ENCODE measurements around the gene RILPL2.

Gene RILPL2

GRCh38 chr12:123398177-123398549 lies 38.3 kb downstream of the RILPL2 start:
- TF ChIP-seq MAX (IDR thresholded peaks at IDR 0.05) (no peak), FOXM1 (IDR thresholded peaks at IDR 0.05; ENCODE audit: borderline replicate concordance, low read depth) (no peak), REST (IDR thresholded peaks at IDR 0.05; ENCODE audit: low read depth) (no peak), CREB1 (IDR thresholded peaks at IDR 0.05; ENCODE audit: low read depth) (no peak), TCF12 (IDR thresholded peaks at IDR 0.05; ENCODE audit: low read depth) (no peak), TEAD4 (IDR thresholded peaks at IDR 0.05) (no peak), YY1 (IDR thresholded peaks at IDR 0.05; ENCODE audit: low read depth) (no peak), NFIC (IDR thresholded peaks at IDR 0.05) (no peak), CEBPB (IDR thresholded peaks at IDR 0.05) (no peak), EGR1 (IDR thresholded peaks at IDR 0.05) (no peak), TAF1 (IDR thresholded peaks at IDR 0.05; ENCODE audit: low read depth) (no peak), RAD21 (IDR thresholded peaks at IDR 0.05; ENCODE audit: low read depth) (no peak), EP300 (IDR thresholded peaks at IDR 0.05; ENCODE audit: borderline replicate concordance) (no peak), ZBTB7A (IDR thresholded peaks at IDR 0.05; ENCODE audit: low read depth) (no peak)
- TF ChIP-seq, protein P1, sequence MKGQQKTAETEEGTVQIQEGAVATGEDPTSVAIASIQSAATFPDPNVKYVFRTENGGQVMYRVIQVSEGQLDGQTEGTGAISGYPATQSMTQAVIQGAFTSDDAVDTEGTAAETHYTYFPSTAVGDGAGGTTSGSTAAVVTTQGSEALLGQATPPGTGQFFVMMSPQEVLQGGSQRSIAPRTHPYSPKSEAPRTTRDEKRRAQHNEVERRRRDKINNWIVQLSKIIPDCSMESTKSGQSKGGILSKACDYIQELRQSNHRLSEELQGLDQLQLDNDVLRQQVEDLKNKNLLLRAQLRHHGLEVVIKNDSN (IDR thresholded peaks at IDR 0.05) = no peak

GRCh38 chr12:123397400-123397799 lies 39.1 kb downstream of the RILPL2 start:
- TF ChIP-seq CREB1 (IDR thresholded peaks at IDR 0.05; ENCODE audit: low read depth) (no peak), TAF1 (IDR thresholded peaks at IDR 0.05; ENCODE audit: low read depth) (no peak), FOXM1 (IDR thresholded peaks at IDR 0.05; ENCODE audit: borderline replicate concordance, low read depth) (no peak), EGR1 (IDR thresholded peaks at IDR 0.05) (no peak), CEBPB (IDR thresholded peaks at IDR 0.05) (no peak), TEAD4 (IDR thresholded peaks at IDR 0.05) (no peak), RAD21 (IDR thresholded peaks at IDR 0.05; ENCODE audit: low read depth) (no peak), MAX (IDR thresholded peaks at IDR 0.05) (no peak), TCF12 (IDR thresholded peaks at IDR 0.05; ENCODE audit: low read depth) (no peak)

DNA sequence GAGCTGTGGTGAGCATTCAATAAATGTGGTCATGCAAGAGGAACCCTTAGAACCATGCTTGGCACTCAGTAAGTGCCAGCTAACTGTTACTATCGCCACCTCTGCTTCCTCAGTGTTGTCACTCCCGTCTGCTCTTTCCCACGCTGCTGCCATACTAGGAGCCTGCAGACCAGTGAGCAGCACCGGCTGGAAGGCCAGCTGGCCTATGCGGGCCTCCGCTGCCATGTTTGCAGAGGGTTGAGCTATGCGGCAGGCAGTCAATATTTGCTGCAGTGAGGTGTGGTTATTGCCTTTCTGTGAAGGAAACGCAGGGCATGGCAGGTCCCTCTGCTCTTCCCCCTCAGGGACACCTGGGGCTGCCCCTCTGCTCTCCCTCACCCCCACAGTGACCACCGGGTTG lies 39.5 kb downstream of the RILPL2 start:
- no peak for TF ChIP-seq CREB1 (IDR thresholded peaks at IDR 0.05; ENCODE audit: low read depth)
- TF ChIP-seq RAD21 (IDR thresholded peaks at IDR 0.05; ENCODE audit: low read depth) = no peak
- TF ChIP-seq YY1 (IDR thresholded peaks at IDR 0.05; ENCODE audit: low read depth) = no peak
- TF ChIP-seq EP300 (IDR thresholded peaks at IDR 0.05; ENCODE audit: borderline replicate concordance) = no peak
- no peak for TF ChIP-seq ZBTB7A (IDR thresholded peaks at IDR 0.05; ENCODE audit: low read depth)
- no peak for TF ChIP-seq TCF12 (IDR thresholded peaks at IDR 0.05; ENCODE audit: low read depth)
- TF ChIP-seq REST (IDR thresholded peaks at IDR 0.05; ENCODE audit: low read depth) = no peak
- TF ChIP-seq EGR1 (IDR thresholded peaks at IDR 0.05) = no peak
- TF ChIP-seq TEAD4 (IDR thresholded peaks at IDR 0.05) = no peak
- TF ChIP-seq CEBPB (IDR thresholded peaks at IDR 0.05) = no peak
- no peak for TF ChIP-seq FOXM1 (IDR thresholded peaks at IDR 0.05; ENCODE audit: borderline replicate concordance, low read depth)
- TF ChIP-seq TAF1 (IDR thresholded peaks at IDR 0.05; ENCODE audit: low read depth) = no peak
- TF ChIP-seq MAX (IDR thresholded peaks at IDR 0.05) = no peak
- no peak for TF ChIP-seq NFIC (IDR thresholded peaks at IDR 0.05)
- TF ChIP-seq, protein P1 (IDR thresholded peaks at IDR 0.05) = no peak

GRCh38 chr12:123396543-123396942 lies 39.9 kb downstream of the RILPL2 start:
- no peak for TF ChIP-seq YY1 (IDR thresholded peaks at IDR 0.05; ENCODE audit: low read depth)
- no peak for TF ChIP-seq TEAD4 (IDR thresholded peaks at IDR 0.05)
- TF ChIP-seq ZBTB7A (IDR thresholded peaks at IDR 0.05; ENCODE audit: low read depth) = no peak
- no peak for TF ChIP-seq TCF12 (IDR thresholded peaks at IDR 0.05; ENCODE audit: low read depth)
- TF ChIP-seq EGR1 (IDR thresholded peaks at IDR 0.05) = no peak
- no peak for TF ChIP-seq NFIC (IDR thresholded peaks at IDR 0.05)
- no peak for TF ChIP-seq MAX (IDR thresholded peaks at IDR 0.05)

DNA sequence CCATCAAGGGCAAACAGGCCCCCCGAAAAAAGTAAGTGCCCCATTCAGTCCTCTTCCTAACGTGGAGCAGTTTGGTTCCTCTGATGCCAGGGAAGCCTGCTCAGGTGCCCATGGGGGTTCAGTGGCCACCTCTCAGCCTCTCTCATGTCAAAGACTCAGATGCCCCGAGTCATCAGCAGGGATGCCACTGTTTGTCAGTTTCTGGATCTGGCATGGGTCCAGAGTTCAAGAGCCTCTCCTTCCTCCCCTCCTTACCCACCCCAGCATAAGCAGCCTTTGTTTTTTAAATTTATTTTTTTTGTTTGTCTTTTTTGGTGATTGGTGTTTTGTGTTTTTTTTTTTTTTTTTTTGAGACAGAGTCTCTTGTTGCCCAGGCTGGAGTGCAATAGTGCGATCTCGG lies 41.2 kb downstream of the RILPL2 start:
- TF ChIP-seq EGR1 (IDR thresholded peaks at IDR 0.05) (no peak), FOXM1 (IDR thresholded peaks at IDR 0.05; ENCODE audit: borderline replicate concordance, low read depth) (no peak), CEBPB (IDR thresholded peaks at IDR 0.05) (no peak)
- TF ChIP-seq, protein P1 (IDR thresholded peaks at IDR 0.05) = no peak

Measured in Ishikawa (cell line).